Measurements from ENCODE around the gene IGSF3.

DNA sequence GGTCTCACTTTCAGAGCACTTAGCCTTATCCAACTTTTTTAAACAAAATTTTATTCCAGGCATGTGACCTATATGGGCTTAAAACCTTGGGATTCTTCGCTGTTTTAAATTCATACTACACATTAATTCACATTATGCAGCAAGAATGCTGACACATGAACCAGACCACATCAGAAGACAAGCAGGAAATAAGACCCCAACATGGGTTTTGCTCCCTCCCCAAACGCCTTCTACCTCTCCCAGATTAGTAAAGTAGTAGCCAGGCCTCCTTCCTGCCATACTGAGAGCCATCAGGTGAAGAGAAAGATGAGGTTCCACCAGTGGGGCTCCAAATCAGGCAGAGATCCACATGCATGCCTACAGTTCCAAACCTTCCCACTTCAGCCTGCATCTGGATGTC, 3.7 kb downstream of the IGSF3 start:
- TF ChIP-seq, protein P1, sequence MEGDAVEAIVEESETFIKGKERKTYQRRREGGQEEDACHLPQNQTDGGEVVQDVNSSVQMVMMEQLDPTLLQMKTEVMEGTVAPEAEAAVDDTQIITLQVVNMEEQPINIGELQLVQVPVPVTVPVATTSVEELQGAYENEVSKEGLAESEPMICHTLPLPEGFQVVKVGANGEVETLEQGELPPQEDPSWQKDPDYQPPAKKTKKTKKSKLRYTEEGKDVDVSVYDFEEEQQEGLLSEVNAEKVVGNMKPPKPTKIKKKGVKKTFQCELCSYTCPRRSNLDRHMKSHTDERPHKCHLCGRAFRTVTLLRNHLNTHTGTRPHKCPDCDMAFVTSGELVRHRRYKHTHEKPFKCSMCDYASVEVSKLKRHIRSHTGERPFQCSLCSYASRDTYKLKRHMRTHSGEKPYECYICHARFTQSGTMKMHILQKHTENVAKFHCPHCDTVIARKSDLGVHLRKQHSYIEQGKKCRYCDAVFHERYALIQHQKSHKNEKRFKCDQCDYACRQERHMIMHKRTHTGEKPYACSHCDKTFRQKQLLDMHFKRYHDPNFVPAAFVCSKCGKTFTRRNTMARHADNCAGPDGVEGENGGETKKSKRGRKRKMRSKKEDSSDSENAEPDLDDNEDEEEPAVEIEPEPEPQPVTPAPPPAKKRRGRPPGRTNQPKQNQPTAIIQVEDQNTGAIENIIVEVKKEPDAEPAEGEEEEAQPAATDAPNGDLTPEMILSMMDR (conservative IDR thresholded peaks at IDR 0.05 in 1 of 2, IDR thresholded peaks at IDR 0.05 in 1 of 2; ENCODE audit: extremely low read depth in 1 of 2, insufficient read depth in 1 of 2, low read depth in 1 of 2, low read length in 2 of 2), result no peak
- TF ChIP-seq EZH2 (IDR thresholded peaks at IDR 0.05; ENCODE audit: borderline replicate concordance, low read length), result no peak
